A549 treated with AZD2906 at 1 μM for 4 hours (cell line): ENCODE data around the gene FUT9. TPM values are rescaled to one million over a fixed set of nuclear protein-coding genes. Genes with fewer than 3 reads are reported as not detected.

Experiments used
- total RNA-seq: library from RNA; stranded (reverse); fragments of 200-300 nt; extraction: Qiagen RNA extraction; gene quantifications from 5 replicates; pipeline ENCODE4 v1.2.3, GENCODE V29; 2022

The FUT9 gene
- total RNA-seq, result not detected in 5 replicates

DNA sequence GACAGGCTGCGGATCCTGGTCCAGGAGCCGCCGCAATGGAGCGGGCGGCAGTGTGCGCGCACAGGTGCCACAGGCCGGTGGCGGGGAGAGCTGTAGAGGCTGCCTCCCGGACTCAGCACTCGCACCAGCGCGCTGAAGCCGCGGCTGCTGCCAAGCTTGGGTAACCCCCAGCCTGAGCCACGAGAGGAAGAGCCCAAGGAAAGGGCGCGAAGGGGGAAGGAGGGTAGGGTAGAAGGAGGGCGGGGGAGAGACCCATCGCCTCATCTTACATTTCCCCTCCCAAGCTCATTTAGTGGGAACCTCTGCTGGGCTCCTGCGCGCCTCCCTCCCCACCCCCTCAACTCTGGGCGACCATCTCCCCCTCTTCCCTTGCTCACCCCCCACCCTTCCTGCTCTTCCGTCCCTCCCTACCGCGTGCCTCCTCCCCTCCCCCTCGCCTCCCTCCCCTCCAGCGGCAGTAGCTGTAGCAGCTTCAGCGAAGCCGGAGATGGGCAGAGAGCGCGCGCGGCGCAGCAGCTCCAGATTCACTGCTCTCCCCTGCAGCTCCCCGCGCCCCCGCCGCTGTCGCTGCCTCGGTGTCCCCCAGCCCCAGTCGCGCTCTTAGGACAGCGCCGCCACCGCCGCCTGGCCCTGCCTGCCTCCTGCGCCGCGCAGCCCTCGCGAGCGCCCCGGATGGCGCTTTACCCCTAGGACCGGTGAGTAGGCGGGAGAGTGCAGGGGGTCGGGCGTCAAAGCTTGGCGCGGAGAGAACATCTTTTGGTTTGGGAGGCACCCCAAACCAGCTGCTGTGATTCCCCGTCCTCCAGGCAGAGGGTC, at the start of gene FUT9:
TSS of gene FUT9 (plus strand) at position 457 of the 816 bp plus-strand sequence. CDS start 187,182 bp downstream, outside the sequence.

